Measurements from ENCODE around the gene IGSF3. TPM values are rescaled to one million over a fixed set of nuclear protein-coding genes. Genes with fewer than 3 reads are reported as not detected.

Gene IGSF3
- total RNA-seq, 1 donor from 2014 or later = 7.2 TPM

- H3K4me3 Mint-ChIP-seq = no peak overlapping the region
- H3K36me3 Mint-ChIP-seq (ENCODE audit: low read depth) = no peaks in the 10 kb centered on the region
- ChIA-PET POLR2A (no interaction called here), CTCF (no interaction called here)
- ATAC-seq (ENCODE audit: low read depth) (no peak), DNase-seq (no peak)
- H3K9me3 Mint-ChIP-seq = no peaks in the 10 kb centered on the region
- H3K4me1 Mint-ChIP-seq = no peaks in the 10 kb centered on the region
- H3K27ac Mint-ChIP-seq = no peak overlapping the region
- intact Hi-C loops (cut with micrococcal nuclease) = no loop called here
- peaks cover 4% of the 10 kb centered on the region for H3K27me3 Mint-ChIP-seq
- no peak for TF ChIP-seq CTCF (IDR thresholded peaks at IDR 0.05)
Measured at GRCh38 chr1:116686723-116687352, 19.3 kb upstream of the IGSF3 start.

- POLR2A ChIA-PET = no interaction called here
- Mint-ChIP-seq H3K4me3 (no peak overlapping the region), H3K9me3 (no peaks in the 10 kb centered on the region), H3K27ac (no peak overlapping the region), H3K4me1 (no peaks in the 10 kb centered on the region), H3K36me3 (ENCODE audit: low read depth) (no peaks in the 10 kb centered on the region), H3K27me3 (peaks cover 4% of the 10 kb centered on the region)
- ATAC-seq (ENCODE audit: low read depth) = no peak
- TF ChIP-seq CTCF (IDR thresholded peaks at IDR 0.05) = no peak
- no peak for DNase-seq
- intact Hi-C loops (cut with micrococcal nuclease) = no loop called here
- CTCF ChIA-PET = no interaction called here
Measured at GRCh38 chr1:116686175-116686574, 18.6 kb upstream of the IGSF3 start.

GRCh38 chr1:116684575-116684974 lies 17.0 kb upstream of the IGSF3 start:
- Mint-ChIP-seq H3K4me1 (no peaks in the 10 kb centered on the region), H3K36me3 (ENCODE audit: low read depth) (no peaks in the 10 kb centered on the region), H3K9me3 (no peaks in the 10 kb centered on the region), H3K27ac (no peak overlapping the region), H3K4me3 (no peak overlapping the region), H3K27me3 (peaks cover 5% of the 10 kb centered on the region)
- intact Hi-C loops (cut with micrococcal nuclease) = no loop called here
- ChIA-PET POLR2A (no interaction called here), CTCF (no interaction called here)
- ATAC-seq (ENCODE audit: low read depth) (no peak), DNase-seq (no peak)
- TF ChIP-seq CTCF (IDR thresholded peaks at IDR 0.05) = no peak

GRCh38 chr1:116682641-116683221 lies 15.2 kb upstream of the IGSF3 start:
- ChIA-PET POLR2A (no interaction called here), CTCF (no interaction called here)
- Mint-ChIP-seq H3K4me1 (no peaks in the 10 kb centered on the region), H3K36me3 (ENCODE audit: low read depth) (no peaks in the 10 kb centered on the region), H3K27me3 (peaks cover 9% of the 10 kb centered on the region), H3K4me3 (no peak overlapping the region), H3K9me3 (no peaks in the 10 kb centered on the region), H3K27ac (no peak overlapping the region)
- DNase-seq (no peak), ATAC-seq (ENCODE audit: low read depth) (no peak)
- intact Hi-C loops (cut with micrococcal nuclease) = no loop called here
- no peak for TF ChIP-seq CTCF (IDR thresholded peaks at IDR 0.05)

- H3K9me3 Mint-ChIP-seq = no peaks in the 10 kb centered on the region
- H3K27ac Mint-ChIP-seq = no peak overlapping the region
- ATAC-seq (ENCODE audit: low read depth) (no peak), DNase-seq (no peak)
- no peaks in the 10 kb centered on the region for H3K4me1 Mint-ChIP-seq
- CTCF ChIA-PET = interaction anchor here (1.5 kb wide), 1 partner anchor 11 kb away, joined by 3 read pairs; no protein-coding TSS in a partner anchor
- intact Hi-C loops (cut with micrococcal nuclease) = no loop called here
- H3K27me3 Mint-ChIP-seq = peaks cover 9% of the 10 kb centered on the region
- H3K4me3 Mint-ChIP-seq = no peak overlapping the region
- H3K36me3 Mint-ChIP-seq (ENCODE audit: low read depth) = no peaks in the 10 kb centered on the region
- POLR2A ChIA-PET = no interaction called here
- TF ChIP-seq CTCF (IDR thresholded peaks at IDR 0.05) = no peak
Measured at GRCh38 chr1:116681343-116681899, 13.9 kb upstream of the IGSF3 start.

Measured in activated B cell treated with CpG ODN at 0.5 μM for 24 hours (primary cell).